GM12891 (cell line): ENCODE measurements around the gene NEDD4L.

Experiments used
- POLR2A ChIP-seq: IDR thresholded peaks from 2 replicates; pipeline ENCODE4 v1.6.1; 2011; ENCODE audit warnings: low read depth, low read length, control low read depth
- POLR2AphosphoS5 ChIP-seq: IDR thresholded peaks from 2 replicates; pipeline ENCODE4 v1.6.1; 2011; ENCODE audit warnings: low read depth, low read length, control low read depth

- no peak for TF ChIP-seq POLR2A
- no peak for TF ChIP-seq POLR2AphosphoS5
Measured at GRCh38 chr18:58241026-58241679, 197.1 kb downstream of the NEDD4L start.
